ENCODE data around the gene BOD1L1.

The BOD1L1 gene

DNA sequence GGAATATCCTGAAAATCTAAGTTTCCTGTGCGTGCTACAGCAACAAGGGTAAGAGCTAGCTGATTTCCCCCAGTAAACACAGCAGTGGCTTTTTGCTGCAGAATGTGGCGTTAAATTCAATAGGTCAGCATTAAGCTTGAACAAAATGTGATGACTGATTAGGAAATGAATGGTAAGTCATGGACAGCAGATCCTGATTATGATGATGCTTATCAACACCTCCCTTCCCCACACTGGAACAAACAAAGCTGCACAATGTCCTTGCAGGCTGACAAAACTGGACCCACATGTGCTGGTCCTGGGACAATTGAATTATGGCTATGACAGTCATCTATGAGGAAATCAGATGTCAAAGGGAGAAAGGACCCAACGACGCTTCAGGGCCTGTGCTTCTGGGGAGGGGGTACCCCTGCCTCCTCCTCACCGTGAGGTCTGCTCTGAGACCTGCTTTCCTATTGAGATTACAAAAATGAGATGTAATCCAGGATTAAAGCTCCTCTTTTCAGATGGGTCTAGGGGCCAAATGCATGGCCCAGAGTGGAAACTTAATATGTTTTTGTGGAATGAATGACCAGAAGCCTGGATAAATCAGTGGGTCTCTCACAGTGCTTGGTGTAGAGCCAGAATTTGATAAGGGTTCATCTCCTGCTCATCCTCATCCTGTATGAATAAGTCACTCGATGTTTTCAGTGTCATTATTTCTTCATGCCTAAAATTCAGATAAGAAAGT, 32.0 kb upstream of the BOD1L1 start:
- in situ Hi-C loops (cut with MboI; ENCODE audit: low pct_unique_long_range_greater_than_20kb, low sequenced_read_pairs, unreplicated experiment): loop anchor here (25.0 kb wide), 1 partner anchor 1503 kb away; no protein-coding TSS in a partner anchor
- DNase-seq (ENCODE audit: low spot score): no peak
- TF ChIP-seq, protein P1, sequence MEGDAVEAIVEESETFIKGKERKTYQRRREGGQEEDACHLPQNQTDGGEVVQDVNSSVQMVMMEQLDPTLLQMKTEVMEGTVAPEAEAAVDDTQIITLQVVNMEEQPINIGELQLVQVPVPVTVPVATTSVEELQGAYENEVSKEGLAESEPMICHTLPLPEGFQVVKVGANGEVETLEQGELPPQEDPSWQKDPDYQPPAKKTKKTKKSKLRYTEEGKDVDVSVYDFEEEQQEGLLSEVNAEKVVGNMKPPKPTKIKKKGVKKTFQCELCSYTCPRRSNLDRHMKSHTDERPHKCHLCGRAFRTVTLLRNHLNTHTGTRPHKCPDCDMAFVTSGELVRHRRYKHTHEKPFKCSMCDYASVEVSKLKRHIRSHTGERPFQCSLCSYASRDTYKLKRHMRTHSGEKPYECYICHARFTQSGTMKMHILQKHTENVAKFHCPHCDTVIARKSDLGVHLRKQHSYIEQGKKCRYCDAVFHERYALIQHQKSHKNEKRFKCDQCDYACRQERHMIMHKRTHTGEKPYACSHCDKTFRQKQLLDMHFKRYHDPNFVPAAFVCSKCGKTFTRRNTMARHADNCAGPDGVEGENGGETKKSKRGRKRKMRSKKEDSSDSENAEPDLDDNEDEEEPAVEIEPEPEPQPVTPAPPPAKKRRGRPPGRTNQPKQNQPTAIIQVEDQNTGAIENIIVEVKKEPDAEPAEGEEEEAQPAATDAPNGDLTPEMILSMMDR (IDR thresholded peaks at IDR 0.05; ENCODE audit: extremely low read depth, insufficient read depth, missing control alignments): no peak

DNA sequence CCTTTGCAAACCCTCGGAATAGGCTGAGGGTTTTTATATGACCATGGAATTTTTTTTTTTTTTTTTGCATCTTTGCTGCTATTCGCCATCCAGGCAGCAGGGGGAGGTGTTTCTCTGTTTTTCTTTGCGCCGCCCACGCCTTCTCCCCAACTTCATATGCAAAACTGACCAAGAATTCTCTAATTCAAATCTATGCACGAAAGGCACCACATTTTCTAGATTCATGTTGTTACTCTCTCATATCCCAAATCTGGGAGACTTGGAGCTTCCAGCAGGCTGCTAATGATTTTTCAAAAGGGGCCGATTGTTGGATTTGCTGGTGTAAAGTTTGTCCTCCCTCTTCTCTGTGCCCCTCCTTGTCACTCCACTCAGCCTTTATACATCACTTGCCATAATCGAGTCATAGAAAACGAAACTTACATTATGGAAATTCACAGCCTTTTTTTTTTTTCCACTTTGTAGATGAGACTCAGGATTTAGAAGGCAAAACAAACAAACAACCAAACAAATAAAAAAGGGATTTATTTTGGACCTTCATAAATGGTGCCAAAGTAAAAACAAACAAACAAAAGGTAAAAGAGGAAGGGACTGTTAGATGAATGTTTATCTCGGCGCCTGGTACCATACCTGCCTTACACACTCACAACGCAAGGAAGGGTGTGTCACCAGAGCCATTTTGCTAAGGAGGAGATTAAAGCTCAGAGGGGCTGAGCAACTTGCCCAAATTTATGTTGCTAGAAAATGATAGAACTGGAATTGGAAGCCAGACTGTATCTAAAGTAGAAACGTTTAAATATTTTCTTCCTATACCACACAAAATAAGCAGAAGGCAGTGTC, 29.3 kb upstream of the BOD1L1 start:
- in situ Hi-C loops (cut with MboI; ENCODE audit: low pct_unique_long_range_greater_than_20kb, low sequenced_read_pairs, unreplicated experiment): loop anchor here (25.0 kb wide), 1 partner anchor 1506 kb away; no protein-coding TSS in a partner anchor
- TF ChIP-seq, protein P1 (IDR thresholded peaks at IDR 0.05; ENCODE audit: extremely low read depth, insufficient read depth, missing control alignments): peak; percentile 80
- DNase-seq (ENCODE audit: low spot score): peak; percentile 59

GRCh38 chr4:13654162-13654797, 26.8 kb upstream of the BOD1L1 start:
- DNase-seq (ENCODE audit: low spot score): peak; percentile 72
- in situ Hi-C loops (cut with MboI; ENCODE audit: low pct_unique_long_range_greater_than_20kb, low sequenced_read_pairs, unreplicated experiment): loop anchor here (25.0 kb wide), 1 partner anchor 1508 kb away; no protein-coding TSS in a partner anchor
- TF ChIP-seq, protein P1 (IDR thresholded peaks at IDR 0.05; ENCODE audit: extremely low read depth, insufficient read depth, missing control alignments): peak; percentile 95

DNA sequence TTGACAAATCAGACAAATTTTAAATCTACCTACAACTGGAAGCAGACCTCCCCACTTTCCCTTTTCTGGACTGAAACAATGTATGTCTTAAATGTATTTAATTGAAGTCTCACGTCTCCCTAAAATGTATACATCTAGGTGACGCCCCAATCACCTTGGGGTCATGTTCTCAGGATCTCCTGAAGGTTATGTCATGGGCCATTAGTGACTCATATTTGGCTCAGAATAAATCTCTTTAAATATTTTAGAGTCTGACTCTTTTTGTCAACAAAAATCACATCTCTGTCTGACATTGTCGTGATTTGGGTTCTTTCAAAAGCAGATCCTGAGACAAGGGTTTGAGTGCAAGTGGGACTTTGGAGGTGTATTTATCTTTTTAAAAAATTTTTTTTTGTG, 26.2 kb upstream of the BOD1L1 start:
- in situ Hi-C loops (cut with MboI; ENCODE audit: low pct_unique_long_range_greater_than_20kb, low sequenced_read_pairs, unreplicated experiment): loop anchor here (25.0 kb wide), 1 partner anchor 1509 kb away; no protein-coding TSS in a partner anchor
- TF ChIP-seq, protein P1 (IDR thresholded peaks at IDR 0.05; ENCODE audit: extremely low read depth, insufficient read depth, missing control alignments): peak; percentile 5
- no peak for DNase-seq (ENCODE audit: low spot score)

DNA sequence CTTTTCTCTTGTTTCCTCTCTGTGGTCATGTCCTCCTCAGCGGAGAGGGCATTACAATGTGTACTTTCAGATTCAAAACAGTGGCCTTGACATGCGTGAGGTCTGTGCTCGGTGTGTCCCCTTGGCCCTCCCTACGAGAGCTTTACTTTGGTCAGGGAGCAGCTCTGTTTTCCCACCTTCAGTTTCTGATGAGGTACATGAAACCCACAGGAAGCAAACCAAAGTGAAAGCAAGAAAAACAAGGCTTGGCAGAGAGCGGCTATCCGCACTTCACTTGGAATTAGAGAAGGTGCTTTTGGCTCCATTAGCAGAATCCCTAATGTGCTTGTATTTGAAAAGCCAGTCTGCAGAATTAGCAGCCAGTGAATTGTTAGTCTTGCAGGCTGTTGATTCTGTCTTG, 19.5 kb upstream of the BOD1L1 start:
- no peak for DNase-seq (ENCODE audit: low spot score)
- in situ Hi-C loops (cut with MboI; ENCODE audit: low pct_unique_long_range_greater_than_20kb, low sequenced_read_pairs, unreplicated experiment): no loop called here
- TF ChIP-seq, protein P1 (IDR thresholded peaks at IDR 0.05; ENCODE audit: extremely low read depth, insufficient read depth, missing control alignments): no peak

DNA sequence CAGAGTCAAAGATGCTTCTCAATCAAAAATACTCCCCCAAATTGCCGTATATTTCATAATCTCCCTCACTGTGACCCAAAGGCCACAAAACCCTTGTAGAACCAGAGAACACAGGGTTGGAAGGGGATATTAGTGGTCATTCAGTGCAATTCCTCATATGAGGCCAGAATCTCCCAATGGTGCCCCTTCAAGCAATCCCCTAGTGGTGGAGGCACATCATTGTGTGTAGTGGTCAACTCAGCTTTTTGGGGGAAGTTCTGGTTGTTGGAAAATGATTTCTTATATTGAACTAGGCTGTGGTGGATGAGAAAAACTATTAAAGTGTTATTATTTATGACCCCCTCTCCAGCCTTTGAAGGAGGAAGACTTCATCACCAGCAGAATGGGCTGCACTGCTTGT, 17.6 kb upstream of the BOD1L1 start:
- DNase-seq (ENCODE audit: low spot score): no peak
- TF ChIP-seq, protein P1 (IDR thresholded peaks at IDR 0.05; ENCODE audit: extremely low read depth, insufficient read depth, missing control alignments): no peak
- in situ Hi-C loops (cut with MboI; ENCODE audit: low pct_unique_long_range_greater_than_20kb, low sequenced_read_pairs, unreplicated experiment): no loop called here

All from GM13977 (cell line).